ENCODE results near the gene MTX1.

MTX1 gene

DNA sequence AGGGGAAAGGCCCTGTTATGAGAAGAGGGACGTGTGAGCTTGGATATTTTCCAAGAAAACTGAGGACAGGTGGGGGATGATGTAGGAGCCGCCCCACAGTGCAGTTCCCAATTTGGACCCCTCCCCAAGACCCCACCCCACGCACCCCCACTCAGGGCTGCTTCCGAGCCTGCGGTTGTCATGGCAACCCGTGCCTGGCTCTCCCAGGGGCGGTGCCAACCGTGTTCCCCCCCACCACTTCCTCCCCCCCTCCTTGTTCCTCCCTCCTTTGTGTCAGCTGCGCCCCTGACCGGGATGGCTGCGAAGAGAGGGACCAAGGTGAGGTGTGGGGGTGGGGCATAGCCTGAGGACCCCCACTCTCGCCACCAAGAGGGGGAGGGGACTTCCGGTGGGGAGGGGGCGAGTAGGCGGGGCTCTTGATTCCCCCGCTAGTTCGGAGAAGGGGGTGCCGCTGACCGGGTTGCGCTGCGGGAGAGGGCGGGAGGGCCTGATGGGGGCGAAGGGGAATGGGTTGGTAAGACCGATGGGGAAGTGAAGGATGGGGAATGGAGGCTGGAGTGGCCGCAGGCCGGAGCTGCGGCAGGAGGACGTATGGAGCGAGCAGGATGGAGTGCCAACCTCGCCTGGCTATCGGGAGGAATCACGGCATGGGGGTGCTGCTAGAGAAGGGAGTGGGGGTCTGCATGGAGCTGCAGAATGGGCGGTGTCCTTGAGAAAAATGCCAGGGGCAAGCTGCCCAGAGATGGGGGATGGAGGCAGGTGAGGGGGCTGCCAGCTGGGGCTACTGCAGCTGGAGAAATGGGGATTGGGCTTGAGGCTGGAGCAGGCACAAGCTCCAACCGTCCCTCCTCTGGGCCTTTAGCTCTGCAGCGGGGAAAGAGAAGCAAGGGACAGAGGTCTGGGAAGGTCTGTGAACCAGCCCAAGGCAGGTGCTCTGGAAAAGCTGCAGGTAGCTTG lies 33.9 kb upstream of the MTX1 start:
- FAIRE-seq (no peak), DNase-seq (ENCODE audit: insufficient read length, low spot score) (peak; percentile 36)
- peak; percentile 27; the same call in 1 of the 2 replicates for TF ChIP-seq SPI1 (IDR thresholded peaks at IDR 0.05; ENCODE audit: low read depth, low read length)
- TF ChIP-seq PAX5 (IDR thresholded peaks at IDR 0.05; ENCODE audit: insufficient read depth, low read length, severe bottlenecking), result no peak

DNA sequence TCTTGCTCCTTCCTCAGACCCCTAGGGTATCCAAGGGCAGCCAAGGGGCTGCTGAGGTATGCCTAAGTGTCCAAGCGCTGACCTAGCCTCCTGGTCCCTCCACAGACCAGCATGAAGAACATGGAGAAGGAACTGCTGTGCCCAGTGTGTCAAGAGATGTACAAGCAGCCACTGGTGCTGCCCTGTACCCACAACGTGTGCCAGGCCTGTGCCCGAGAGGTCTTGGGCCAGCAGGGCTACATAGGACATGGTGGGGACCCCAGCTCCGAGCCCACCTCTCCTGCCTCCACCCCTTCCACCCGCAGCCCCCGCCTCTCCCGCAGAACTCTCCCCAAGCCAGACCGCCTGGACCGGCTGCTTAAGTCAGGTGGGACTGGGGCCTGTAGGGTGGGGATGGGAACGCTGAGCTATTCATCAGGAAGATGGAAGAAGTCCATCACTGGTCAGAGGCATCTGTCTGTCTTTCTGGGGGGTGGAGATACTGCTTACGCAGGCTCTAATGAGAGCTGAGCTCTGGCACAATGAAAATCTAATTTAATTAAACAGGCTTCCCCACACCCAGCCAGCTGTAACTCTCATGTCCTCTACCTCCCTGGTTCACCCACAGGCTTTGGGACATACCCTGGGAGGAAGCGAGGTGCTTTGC lies 33.1 kb upstream of the MTX1 start:
- FAIRE-seq (no peak), DNase-seq (ENCODE audit: insufficient read length, low spot score) (no peak)
- TF ChIP-seq SPI1 (IDR thresholded peaks at IDR 0.05; ENCODE audit: low read depth, low read length) (no peak), PAX5 (IDR thresholded peaks at IDR 0.05; ENCODE audit: insufficient read depth, low read length, severe bottlenecking) (no peak), TAF1 (IDR thresholded peaks at IDR 0.05; ENCODE audit: low read depth, low read length) (no peak), POLR2A (IDR thresholded peaks at IDR 0.05; ENCODE audit: low read depth, low read length) (no peak), POLR2AphosphoS5 (IDR thresholded peaks at IDR 0.05; ENCODE audit: low read depth, low read length) (no peak), POU2F2 (IDR thresholded peaks at IDR 0.05; ENCODE audit: low read depth, low read length) (no peak)

DNA sequence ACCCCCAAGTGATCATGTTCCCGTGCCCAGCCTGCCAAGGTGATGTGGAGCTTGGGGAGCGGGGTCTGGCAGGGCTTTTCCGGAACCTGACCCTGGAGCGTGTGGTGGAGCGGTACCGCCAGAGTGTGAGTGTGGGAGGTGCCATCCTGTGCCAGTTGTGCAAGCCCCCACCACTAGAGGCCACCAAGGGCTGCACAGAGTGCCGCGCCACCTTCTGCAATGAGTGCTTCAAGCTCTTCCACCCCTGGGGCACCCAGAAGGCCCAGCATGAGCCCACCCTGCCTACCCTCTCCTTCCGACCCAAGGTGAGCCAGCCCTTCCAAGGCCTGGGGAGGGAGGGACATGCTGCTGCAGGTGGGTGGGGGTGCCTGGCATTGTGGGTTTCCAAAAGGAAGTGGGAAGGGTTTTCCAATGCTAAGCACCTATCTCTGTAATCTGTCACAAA lies 32.5 kb upstream of the MTX1 start:
- no peak for TF ChIP-seq POLR2A (IDR thresholded peaks at IDR 0.05; ENCODE audit: low read depth, low read length)
- no peak for TF ChIP-seq SPI1 (IDR thresholded peaks at IDR 0.05; ENCODE audit: low read depth, low read length)
- no peak for TF ChIP-seq TAF1 (IDR thresholded peaks at IDR 0.05; ENCODE audit: low read depth, low read length)
- DNase-seq (ENCODE audit: insufficient read length, low spot score) (no peak), FAIRE-seq (no peak)

DNA sequence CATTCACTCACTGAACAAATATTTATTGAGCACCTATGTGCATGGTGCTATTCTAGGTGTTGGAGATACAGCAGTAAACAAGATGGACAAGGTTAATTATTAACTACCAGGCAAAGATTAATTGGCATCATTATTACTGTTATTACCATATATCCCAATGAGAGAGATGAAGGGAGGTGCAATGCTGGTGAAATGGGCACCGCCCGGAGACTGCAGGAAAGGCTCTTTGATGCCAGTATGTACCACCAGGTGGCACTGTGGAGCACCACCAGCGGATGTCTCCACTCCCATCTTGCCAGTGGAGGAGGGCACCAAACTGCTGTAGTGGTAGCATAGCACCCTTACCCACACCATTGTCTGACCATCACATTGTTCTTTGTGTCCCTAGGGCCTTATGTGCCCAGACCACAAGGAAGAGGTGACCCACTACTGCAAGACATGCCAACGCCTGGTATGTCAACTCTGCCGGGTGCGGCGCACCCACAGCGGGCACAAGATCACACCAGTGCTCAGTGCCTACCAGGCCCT lies 31.9 kb upstream of the MTX1 start:
- FAIRE-seq (peak; percentile 93), DNase-seq (ENCODE audit: insufficient read length, low spot score) (peak; percentile 91)
- TF ChIP-seq TAF1 (IDR thresholded peaks at IDR 0.05; ENCODE audit: low read depth, low read length) (no peak), PAX5 (IDR thresholded peaks at IDR 0.05; ENCODE audit: insufficient read depth, low read length, severe bottlenecking) (no peak)

DNA sequence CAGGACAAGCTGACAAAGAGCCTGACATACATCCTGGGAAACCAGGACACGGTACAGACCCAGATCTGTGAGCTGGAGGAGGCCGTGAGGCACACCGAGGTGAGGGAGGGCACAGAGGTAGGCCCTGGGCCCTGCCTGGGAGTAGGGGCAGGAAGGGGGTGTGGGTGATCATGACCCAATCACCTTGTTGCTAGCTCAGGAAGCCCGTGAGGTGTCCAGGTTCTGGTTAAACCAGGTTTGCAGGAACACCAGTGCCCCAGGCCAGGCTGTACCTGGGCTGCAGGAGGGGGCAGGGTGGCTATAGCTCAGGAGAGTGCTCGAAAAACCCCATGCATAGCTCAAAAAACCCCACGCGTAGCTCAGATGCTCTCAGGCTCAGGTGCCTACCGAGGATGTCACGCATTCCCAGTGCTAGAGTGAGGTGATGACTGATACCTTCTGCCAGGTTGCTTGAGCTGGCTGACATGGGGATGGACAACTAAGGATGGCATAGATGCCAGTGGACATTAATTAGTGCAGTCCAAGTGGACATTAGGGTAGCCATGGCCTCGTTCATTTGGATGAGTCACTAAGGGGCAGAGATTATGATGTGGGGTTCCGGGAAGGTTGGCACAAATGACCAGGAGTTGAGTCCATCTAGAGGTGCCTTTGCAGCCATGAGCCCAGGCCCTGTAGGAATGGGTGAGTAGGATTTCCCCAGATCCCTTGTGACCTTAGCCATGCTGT lies 31.1 kb upstream of the MTX1 start:
- TF ChIP-seq SPI1 (IDR thresholded peaks at IDR 0.05; ENCODE audit: low read depth, low read length) (no peak), POLR2A (IDR thresholded peaks at IDR 0.05; ENCODE audit: low read depth, low read length) (no peak), POU2F2 (IDR thresholded peaks at IDR 0.05; ENCODE audit: low read depth, low read length) (no peak), POLR2AphosphoS5 (IDR thresholded peaks at IDR 0.05; ENCODE audit: low read depth, low read length) (no peak), PAX5 (IDR thresholded peaks at IDR 0.05; ENCODE audit: insufficient read depth, low read length, severe bottlenecking) (no peak), TAF1 (IDR thresholded peaks at IDR 0.05; ENCODE audit: low read depth, low read length) (no peak)
- peak; percentile 27 for DNase-seq (ENCODE audit: insufficient read length, low spot score)
- no peak for FAIRE-seq

DNA sequence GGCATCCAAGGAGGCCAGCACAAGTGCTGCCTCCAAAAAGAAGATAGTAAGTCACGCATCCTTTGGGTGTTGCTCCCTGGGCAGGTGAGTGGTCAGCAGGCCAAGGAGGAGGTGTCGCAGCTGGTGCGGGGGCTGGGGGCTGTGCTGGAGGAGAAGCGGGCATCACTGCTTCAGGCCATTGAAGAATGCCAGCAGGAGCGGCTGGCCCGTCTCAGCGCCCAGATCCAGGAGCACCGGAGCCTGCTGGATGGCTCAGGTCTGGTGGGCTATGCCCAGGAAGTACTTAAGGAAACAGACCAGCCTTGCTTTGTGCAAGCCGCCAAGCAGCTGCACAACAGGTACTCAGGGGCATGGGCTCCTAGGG lies 30.6 kb upstream of the MTX1 start:
- FAIRE-seq, result no peak
- TF ChIP-seq TAF1 (IDR thresholded peaks at IDR 0.05; ENCODE audit: low read depth, low read length), result no peak
- no peak for TF ChIP-seq SPI1 (IDR thresholded peaks at IDR 0.05; ENCODE audit: low read depth, low read length)
- no peak for TF ChIP-seq POU2F2 (IDR thresholded peaks at IDR 0.05; ENCODE audit: low read depth, low read length)
- no peak for DNase-seq (ENCODE audit: insufficient read length, low spot score)

DNA sequence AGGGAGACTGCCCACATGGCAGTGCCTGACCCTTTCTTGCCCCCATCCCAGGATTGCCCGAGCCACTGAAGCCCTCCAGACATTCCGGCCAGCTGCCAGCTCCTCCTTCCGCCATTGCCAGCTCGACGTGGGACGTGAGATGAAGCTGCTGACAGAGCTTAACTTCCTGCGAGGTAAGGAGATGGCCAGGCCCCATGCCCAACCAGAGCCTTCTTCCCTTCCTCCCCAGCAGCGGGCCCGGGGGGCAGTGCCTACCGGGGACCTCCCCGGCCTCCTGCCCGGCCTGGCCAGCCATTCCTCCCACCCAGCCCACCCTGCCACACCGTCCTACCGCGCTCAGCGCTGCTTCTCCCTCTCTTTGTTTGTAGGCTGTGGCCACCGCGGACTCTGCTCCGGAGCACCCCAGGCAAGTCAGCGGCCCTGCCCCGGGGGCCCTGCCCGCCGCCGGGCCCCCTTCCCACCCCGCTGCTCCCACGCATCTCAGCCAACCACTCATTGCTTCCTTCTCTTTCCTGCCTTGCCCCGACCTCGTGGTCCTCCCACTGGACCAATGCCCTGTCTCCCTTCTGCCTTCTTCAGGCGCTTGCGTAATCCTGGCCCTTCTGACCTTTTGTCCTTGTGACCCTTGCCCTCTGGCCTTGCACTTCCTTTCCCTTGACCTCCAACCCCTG lies 29.9 kb upstream of the MTX1 start:
- DNase-seq (ENCODE audit: insufficient read length, low spot score), result no peak
- no peak for FAIRE-seq
- TF ChIP-seq SPI1 (IDR thresholded peaks at IDR 0.05; ENCODE audit: low read depth, low read length) (no peak), TAF1 (IDR thresholded peaks at IDR 0.05; ENCODE audit: low read depth, low read length) (no peak), PAX5 (IDR thresholded peaks at IDR 0.05; ENCODE audit: insufficient read depth, low read length, severe bottlenecking) (no peak), POLR2AphosphoS5 (IDR thresholded peaks at IDR 0.05; ENCODE audit: low read depth, low read length) (no peak), POLR2A (IDR thresholded peaks at IDR 0.05; ENCODE audit: low read depth, low read length) (no peak), POU2F2 (IDR thresholded peaks at IDR 0.05; ENCODE audit: low read depth, low read length) (no peak)

DNA sequence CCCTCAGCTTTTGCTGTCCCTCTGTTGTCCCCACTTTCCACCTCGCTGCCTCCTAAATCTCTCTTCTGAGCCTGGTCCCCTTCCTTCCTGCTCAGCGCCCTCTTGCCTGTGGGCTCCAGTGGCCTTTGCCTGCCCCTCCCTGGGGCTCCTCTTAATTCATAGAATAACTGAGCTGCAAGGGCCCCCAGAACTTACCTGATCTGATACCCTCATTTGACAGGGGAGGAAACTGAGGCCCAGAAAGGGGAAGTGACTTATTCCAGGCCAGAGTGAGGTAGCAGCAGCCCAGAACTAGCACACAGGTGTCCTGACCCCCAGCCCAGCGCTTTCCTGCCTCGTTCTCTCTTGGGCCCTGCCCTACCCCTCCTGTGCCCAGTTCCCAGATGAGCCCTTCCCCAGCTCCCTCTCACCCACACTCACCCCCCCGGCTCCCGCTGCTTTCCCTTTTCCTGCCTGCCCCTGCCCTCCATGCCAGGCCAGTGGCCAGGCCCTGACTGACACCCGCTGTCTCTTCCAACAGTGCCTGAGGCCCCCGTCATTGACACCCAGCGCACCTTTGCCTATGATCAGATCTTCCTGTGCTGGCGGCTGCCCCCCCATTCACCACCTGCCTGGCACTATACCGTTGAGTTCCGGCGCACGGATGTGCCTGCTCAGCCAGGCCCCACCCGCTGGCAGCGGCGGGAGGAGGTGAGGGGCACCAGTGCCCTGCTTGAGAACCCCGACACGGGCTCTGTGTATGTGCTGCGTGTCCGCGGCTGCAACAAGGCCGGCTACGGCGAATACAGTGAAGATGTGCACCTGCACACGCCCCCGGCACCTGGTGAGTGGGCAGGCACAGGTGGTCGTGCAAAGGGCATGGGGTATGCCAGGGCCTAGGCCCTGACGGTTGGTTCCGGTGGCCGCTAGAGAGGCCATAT lies 29.1 kb upstream of the MTX1 start:
- FAIRE-seq, result no peak
- DNase-seq (ENCODE audit: insufficient read length, low spot score), result no peak
- TF ChIP-seq SPI1 (IDR thresholded peaks at IDR 0.05; ENCODE audit: low read depth, low read length) (peak; percentile 41; the same call in 1 of the 2 replicates), POLR2AphosphoS5 (IDR thresholded peaks at IDR 0.05; ENCODE audit: low read depth, low read length) (no peak), PAX5 (IDR thresholded peaks at IDR 0.05; ENCODE audit: insufficient read depth, low read length, severe bottlenecking) (no peak), POLR2A (IDR thresholded peaks at IDR 0.05; ENCODE audit: low read depth, low read length) (no peak), TAF1 (IDR thresholded peaks at IDR 0.05; ENCODE audit: low read depth, low read length) (no peak), POU2F2 (IDR thresholded peaks at IDR 0.05; ENCODE audit: low read depth, low read length) (no peak)
